ENCODE measurements around the gene SCN2B. TPM values are rescaled to one million over a fixed set of nuclear protein-coding genes. Genes with fewer than 3 reads are reported as not detected.
A peak's percentile ranks its signal among the peaks of the same experiment; 100 is the strongest.

The SCN2B gene
- total RNA-seq, 1 donor from 2014 or later, result 0.04 TPM

DNA sequence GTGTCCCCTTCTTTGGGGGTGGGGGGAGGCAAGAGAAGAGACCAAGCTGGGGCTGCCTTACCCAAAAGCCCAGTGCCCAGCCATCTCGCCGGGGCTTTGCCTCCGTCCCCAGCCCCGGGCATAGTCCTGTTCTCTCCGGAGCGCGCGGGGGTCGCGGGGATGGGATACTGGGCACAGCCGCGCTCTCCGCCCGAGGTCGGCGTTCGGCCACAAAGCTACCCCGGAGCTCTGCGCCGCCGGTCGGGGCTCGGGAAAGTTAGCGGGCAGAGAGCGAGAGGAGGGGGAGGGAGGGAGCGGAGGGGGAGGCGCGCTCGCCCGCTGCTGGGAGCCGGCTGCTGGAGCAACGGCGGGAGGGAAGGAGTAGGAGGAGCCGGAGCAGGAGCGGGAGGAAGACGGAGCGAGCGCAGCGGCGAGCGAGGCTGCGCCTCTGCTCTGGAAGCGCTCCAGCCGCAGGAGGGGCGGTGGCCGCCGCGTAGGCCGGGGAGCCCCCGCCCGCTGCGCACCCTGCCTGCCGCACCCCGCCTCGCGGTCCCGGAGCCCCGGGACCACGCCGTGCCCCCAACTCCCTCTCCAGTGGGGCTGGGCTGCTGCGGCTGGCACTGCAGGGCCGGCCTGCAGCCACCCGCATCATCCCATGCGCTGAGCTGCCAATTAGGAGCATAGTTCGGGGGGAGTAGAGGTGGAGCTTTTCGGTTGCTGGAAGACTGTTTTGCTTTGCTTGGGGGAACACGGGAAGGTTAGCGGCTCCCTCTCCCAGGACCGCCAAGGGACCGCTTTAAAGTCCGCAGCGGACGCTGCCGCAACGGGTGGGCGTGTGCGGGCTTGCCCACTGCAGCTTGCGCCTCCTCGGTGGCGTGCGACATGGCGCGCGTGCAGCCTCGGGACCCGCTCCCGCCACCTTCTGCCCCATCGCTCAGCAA, 23.6 kb downstream of the SCN2B start, which contains the start of gene SCN4B:
Gene SCN4B, minus strand, starts transcription at position 272 of the 920 bp plus-strand sequence. Its CDS starts 150 bp downstream, at position 122.
- TF ChIP-seq, protein P1, sequence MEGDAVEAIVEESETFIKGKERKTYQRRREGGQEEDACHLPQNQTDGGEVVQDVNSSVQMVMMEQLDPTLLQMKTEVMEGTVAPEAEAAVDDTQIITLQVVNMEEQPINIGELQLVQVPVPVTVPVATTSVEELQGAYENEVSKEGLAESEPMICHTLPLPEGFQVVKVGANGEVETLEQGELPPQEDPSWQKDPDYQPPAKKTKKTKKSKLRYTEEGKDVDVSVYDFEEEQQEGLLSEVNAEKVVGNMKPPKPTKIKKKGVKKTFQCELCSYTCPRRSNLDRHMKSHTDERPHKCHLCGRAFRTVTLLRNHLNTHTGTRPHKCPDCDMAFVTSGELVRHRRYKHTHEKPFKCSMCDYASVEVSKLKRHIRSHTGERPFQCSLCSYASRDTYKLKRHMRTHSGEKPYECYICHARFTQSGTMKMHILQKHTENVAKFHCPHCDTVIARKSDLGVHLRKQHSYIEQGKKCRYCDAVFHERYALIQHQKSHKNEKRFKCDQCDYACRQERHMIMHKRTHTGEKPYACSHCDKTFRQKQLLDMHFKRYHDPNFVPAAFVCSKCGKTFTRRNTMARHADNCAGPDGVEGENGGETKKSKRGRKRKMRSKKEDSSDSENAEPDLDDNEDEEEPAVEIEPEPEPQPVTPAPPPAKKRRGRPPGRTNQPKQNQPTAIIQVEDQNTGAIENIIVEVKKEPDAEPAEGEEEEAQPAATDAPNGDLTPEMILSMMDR (IDR thresholded peaks at IDR 0.05; ENCODE audit: insufficient read depth, low read length, poor library complexity, severe bottlenecking), result no peak
- Histone ChIP-seq H3K27me3 (ENCODE audit: control insufficient read depth, insufficient read depth, low read length) (peaks cover 96% of the 10 kb centered on the region), H3K4me3 (ENCODE audit: low read depth, low read length) (peak within 1 kb of the TSS; percentile 34), H3K36me3 (ENCODE audit: control insufficient read depth, insufficient read depth, low read length) (no peaks in the 10 kb centered on the region)
- DNase-seq (ENCODE audit: low read depth), result no peak

DNA sequence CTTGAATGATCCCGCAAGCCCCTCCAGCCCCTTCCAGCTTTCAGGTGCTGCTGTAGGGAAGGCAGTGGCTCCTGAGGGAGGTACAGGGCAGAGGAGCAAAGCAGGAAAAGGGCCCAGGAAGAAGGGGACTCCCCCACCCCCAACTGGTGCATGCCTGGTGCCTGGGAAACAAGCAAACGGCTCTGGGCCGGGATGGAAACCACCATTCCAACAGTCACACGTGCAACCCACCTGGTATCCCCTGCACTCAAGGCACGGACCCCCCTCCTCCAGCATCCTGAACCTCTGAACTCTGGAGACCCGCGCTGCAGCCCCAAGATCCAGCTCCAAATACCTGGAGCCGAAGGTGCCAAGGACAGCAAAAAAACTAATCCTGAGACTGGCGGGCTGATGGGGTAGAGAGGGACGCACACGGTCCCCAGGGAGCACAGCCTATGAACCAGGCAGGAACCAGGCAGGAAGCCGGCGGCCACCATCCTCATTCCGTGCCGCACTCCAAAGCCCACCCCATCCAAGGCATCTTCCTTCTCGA, 24.4 kb downstream of the SCN2B start:
- DNase-seq (ENCODE audit: low read depth), result no peak
- Histone ChIP-seq H3K36me3 (ENCODE audit: control insufficient read depth, insufficient read depth, low read length) (no peaks in the 10 kb centered on the region), H3K27me3 (ENCODE audit: control insufficient read depth, insufficient read depth, low read length) (peaks cover 92% of the 10 kb centered on the region), H3K4me3 (ENCODE audit: low read depth, low read length) (no peak overlapping the region)
- TF ChIP-seq, protein P1 (IDR thresholded peaks at IDR 0.05; ENCODE audit: insufficient read depth, low read length, poor library complexity, severe bottlenecking), result no peak

DNA sequence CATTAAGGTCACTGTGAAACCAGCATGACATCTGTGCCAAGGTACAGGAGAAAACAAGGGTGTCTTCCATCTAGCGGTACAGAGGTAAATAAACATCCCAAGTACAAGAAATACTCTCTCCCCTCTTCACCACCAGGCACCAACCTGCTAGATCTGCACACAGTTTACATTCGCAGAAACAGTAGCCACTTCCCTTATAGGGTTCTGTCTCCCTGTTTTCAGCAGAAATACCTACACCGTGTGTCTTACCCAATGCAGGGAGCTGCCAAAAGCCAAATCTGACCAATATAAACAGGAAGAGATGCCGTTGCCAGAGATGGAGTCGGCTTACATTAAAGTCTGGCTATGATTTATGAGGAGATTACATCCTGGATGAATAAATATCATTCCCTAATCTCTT, 25.0 kb downstream of the SCN2B start:
- no peaks in the 10 kb centered on the region for H3K36me3 ChIP-seq (ENCODE audit: control insufficient read depth, insufficient read depth, low read length)
- H3K4me3 ChIP-seq (ENCODE audit: low read depth, low read length), result no peak overlapping the region
- TF ChIP-seq, protein P1 (IDR thresholded peaks at IDR 0.05; ENCODE audit: insufficient read depth, low read length, poor library complexity, severe bottlenecking), result no peak
- no peak for DNase-seq (ENCODE audit: low read depth)
- peaks cover 88% of the 10 kb centered on the region for H3K27me3 ChIP-seq (ENCODE audit: control insufficient read depth, insufficient read depth, low read length)

DNA sequence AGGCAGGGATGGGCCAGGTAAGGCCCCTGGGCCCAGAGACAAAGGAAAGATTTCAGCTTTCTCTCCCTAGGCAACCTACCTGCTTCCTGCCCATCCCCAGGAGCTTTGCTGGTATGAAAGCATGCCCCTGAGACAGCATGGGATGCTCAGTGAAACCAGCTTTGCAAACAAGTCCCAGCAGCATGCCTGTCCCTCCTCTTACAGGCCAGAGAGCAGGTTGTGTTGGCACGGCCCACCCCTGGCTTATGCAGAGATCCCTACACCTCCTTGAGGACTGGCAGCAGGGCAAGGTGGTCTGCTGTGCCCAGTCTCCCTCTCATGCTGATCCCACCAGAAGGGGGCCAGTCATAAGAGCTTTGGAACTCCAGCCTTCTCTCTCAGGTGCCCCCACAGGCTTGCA, 26.9 kb downstream of the SCN2B start:
- Histone ChIP-seq H3K27me3 (ENCODE audit: control insufficient read depth, insufficient read depth, low read length) (peaks cover 85% of the 10 kb centered on the region), H3K36me3 (ENCODE audit: control insufficient read depth, insufficient read depth, low read length) (no peaks in the 10 kb centered on the region)
- TF ChIP-seq, protein P1 (IDR thresholded peaks at IDR 0.05; ENCODE audit: insufficient read depth, low read length, poor library complexity, severe bottlenecking), result no peak

DNA sequence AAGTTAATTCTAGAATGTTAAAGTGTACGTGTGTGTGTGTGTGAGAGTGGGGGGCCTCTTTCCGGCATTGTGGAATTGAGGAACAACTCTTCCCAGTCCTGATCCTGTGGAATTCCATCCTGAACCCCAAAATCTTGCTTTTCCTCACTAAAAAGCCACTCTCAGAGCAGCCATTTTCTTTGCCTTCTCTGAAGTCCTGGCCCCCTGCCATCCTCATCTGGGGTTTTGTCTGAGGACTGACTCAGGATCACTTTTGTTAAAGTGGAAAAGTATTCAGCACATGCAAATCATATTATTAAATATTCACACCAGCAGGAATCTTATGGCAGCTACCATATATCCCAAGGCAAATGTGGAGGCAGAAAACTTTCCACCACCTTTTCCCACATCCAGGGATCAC, 27.6 kb downstream of the SCN2B start:
- no peak for DNase-seq (ENCODE audit: low read depth)
- Histone ChIP-seq H3K36me3 (ENCODE audit: control insufficient read depth, insufficient read depth, low read length) (no peaks in the 10 kb centered on the region), H3K27me3 (ENCODE audit: control insufficient read depth, insufficient read depth, low read length) (peaks cover 85% of the 10 kb centered on the region), H3K4me3 (ENCODE audit: low read depth, low read length) (no peak overlapping the region)
- TF ChIP-seq, protein P1 (IDR thresholded peaks at IDR 0.05; ENCODE audit: insufficient read depth, low read length, poor library complexity, severe bottlenecking), result no peak

More for the DNA sequence above, 26.9 kb downstream of the SCN2B start:
- no peak overlapping the region for H3K4me3 ChIP-seq (ENCODE audit: low read depth, low read length)
- no peak for DNase-seq (ENCODE audit: low read depth)

Data from kidney epithelial cell (primary cell).